ENCODE data around the gene ENAH. TPM values are rescaled to one million over a fixed set of nuclear protein-coding genes. Genes with fewer than 3 reads are reported as not detected.

The ENAH gene
- total and polyA plus RNA-seq, 2 experiments from 2014 or later = 109 to 184 TPM

DNA sequence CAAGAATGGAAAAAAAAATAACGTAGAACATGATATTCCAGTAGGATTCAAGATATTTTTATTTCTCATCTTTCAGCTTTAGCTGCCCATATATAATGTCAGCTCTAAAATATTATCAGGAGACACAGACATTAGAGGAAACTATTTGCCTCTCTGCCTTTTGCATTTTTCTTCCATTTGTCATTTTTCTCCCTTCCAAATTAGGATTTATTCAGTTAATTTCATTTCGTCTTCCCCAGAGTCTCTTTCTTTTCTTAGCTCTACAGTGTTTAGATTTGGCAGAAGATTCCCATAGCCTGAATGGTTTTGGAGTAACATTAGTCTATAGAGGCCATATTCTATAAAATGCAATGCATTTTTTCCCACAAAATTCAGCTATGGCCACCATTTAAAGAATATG is 5.1 kb upstream of the ENAH start:
- Histone ChIP-seq H2AFZ (no peak overlapping the region), H3F3A (replicated peaks; ENCODE audit: low read depth) (no peaks in the 10 kb centered on the region), H3K4me2 (no peak overlapping the region), H3K79me2 (replicated peaks; ENCODE audit: insufficient read depth) (no peaks in the 10 kb centered on the region), H3K4me1 (ENCODE audit: insufficient read depth) (peaks cover 5% of the 10 kb centered on the region), H3K27ac (ENCODE audit: low read depth) (no peak overlapping the region), H3K36me3 (ENCODE audit: insufficient read depth) (no peaks in the 10 kb centered on the region), H3K27me3 (ENCODE audit: insufficient read depth) (no peaks in the 10 kb centered on the region), H3K9me2 (ENCODE audit: insufficient read depth) (no peaks in the 10 kb centered on the region), H4K20me1 (replicated peaks; ENCODE audit: insufficient read depth) (no peaks in the 10 kb centered on the region), H3K4me3 (no peak overlapping the region)
- Mint-ChIP-seq H3K4me3 (no peak overlapping the region), H3K9me3 (no peaks in the 10 kb centered on the region), H3K36me3 (ENCODE audit: low read depth) (no peaks in the 10 kb centered on the region), H3K27ac (no peak overlapping the region), H3K4me1 (peaks cover 15% of the 10 kb centered on the region; the same call in 2 of the 3 replicates), H3K27me3 (ENCODE audit: insufficient read depth, low read depth, poor library complexity) (no peaks in the 10 kb centered on the region)
- TF ChIP-seq, protein P1, sequence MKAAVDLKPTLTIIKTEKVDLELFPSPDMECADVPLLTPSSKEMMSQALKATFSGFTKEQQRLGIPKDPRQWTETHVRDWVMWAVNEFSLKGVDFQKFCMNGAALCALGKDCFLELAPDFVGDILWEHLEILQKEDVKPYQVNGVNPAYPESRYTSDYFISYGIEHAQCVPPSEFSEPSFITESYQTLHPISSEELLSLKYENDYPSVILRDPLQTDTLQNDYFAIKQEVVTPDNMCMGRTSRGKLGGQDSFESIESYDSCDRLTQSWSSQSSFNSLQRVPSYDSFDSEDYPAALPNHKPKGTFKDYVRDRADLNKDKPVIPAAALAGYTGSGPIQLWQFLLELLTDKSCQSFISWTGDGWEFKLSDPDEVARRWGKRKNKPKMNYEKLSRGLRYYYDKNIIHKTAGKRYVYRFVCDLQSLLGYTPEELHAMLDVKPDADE (IDR thresholded peaks at IDR 0.05) = no peak
- TF ChIP-seq CREB1 (CRISPR knock-in tag; IDR thresholded peaks at IDR 0.05; ENCODE audit: low read depth) (no peak), EZH2 (IDR thresholded peaks at IDR 0.05; ENCODE audit: low read depth, unreplicated experiment) (no peak), ZNF114 (CRISPR knock-in tag; IDR thresholded peaks at IDR 0.05) (no peak), POLR2AphosphoS5 (IDR thresholded peaks at IDR 0.05; ENCODE audit: low read depth) (no peak), JUNB (IDR thresholded peaks at IDR 0.05; ENCODE audit: unreplicated experiment) (no peak), EZH2phosphoT487 (IDR thresholded peaks at IDR 0.05; ENCODE audit: unreplicated experiment) (no peak)
- TF ChIP-seq, protein P2, sequence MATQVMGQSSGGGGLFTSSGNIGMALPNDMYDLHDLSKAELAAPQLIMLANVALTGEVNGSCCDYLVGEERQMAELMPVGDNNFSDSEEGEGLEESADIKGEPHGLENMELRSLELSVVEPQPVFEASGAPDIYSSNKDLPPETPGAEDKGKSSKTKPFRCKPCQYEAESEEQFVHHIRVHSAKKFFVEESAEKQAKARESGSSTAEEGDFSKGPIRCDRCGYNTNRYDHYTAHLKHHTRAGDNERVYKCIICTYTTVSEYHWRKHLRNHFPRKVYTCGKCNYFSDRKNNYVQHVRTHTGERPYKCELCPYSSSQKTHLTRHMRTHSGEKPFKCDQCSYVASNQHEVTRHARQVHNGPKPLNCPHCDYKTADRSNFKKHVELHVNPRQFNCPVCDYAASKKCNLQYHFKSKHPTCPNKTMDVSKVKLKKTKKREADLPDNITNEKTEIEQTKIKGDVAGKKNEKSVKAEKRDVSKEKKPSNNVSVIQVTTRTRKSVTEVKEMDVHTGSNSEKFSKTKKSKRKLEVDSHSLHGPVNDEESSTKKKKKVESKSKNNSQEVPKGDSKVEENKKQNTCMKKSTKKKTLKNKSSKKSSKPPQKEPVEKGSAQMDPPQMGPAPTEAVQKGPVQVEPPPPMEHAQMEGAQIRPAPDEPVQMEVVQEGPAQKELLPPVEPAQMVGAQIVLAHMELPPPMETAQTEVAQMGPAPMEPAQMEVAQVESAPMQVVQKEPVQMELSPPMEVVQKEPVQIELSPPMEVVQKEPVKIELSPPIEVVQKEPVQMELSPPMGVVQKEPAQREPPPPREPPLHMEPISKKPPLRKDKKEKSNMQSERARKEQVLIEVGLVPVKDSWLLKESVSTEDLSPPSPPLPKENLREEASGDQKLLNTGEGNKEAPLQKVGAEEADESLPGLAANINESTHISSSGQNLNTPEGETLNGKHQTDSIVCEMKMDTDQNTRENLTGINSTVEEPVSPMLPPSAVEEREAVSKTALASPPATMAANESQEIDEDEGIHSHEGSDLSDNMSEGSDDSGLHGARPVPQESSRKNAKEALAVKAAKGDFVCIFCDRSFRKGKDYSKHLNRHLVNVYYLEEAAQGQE (IDR thresholded peaks at IDR 0.05; ENCODE audit: unreplicated experiment) = no peak
- no peak for DNase-seq (ENCODE audit: low spot score)
- ATAC-seq = no peak

DNA sequence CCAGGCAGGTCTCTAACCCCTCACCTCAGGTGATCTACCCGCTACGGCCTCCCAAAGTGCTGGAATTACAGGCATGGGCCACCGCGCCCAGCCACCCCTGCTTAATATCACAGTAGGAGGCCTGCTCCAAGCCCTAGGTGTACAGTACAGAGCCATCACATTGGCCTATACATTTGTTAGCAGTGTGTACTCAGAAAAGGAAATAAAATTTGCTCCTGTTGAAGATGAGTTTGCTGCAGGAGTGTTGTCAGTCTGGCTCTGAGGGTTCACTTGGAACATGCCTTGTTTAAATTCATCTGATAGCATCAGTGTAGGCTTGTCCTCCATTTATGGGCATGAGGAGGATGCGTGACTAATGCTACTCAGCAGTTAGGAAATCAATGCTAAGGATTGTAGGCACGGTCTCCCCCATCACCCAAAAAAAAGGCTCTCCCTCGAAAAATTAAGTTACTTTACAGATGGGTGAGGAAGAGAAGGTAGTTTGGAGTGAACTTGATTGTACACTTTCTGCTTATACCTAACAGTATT is 4.6 kb upstream of the ENAH start:
- Histone ChIP-seq H3K79me2 (replicated peaks; ENCODE audit: insufficient read depth) (peaks cover under 1% of the 10 kb centered on the region; the same call in 1 of the 2 replicates), H3K27me3 (ENCODE audit: insufficient read depth) (no peaks in the 10 kb centered on the region), H3K4me3 (no peak overlapping the region), H2AFZ (no peak overlapping the region), H3K4me2 (no peak overlapping the region), H3K36me3 (ENCODE audit: insufficient read depth) (no peaks in the 10 kb centered on the region), H4K20me1 (replicated peaks; ENCODE audit: insufficient read depth) (no peaks in the 10 kb centered on the region), H3K9me2 (ENCODE audit: insufficient read depth) (no peaks in the 10 kb centered on the region), H3F3A (replicated peaks; ENCODE audit: low read depth) (no peaks in the 10 kb centered on the region), H3K27ac (ENCODE audit: low read depth) (no peak overlapping the region), H3K4me1 (ENCODE audit: insufficient read depth) (peaks cover 5% of the 10 kb centered on the region)
- Mint-ChIP-seq H3K27me3 (ENCODE audit: insufficient read depth, low read depth, poor library complexity) (no peaks in the 10 kb centered on the region), H3K4me3 (no peak overlapping the region), H3K9me3 (no peaks in the 10 kb centered on the region), H3K36me3 (ENCODE audit: low read depth) (no peaks in the 10 kb centered on the region), H3K4me1 (peaks cover 15% of the 10 kb centered on the region; the same call in 2 of the 3 replicates), H3K27ac (no peak overlapping the region)
- no peak for DNase-seq (ENCODE audit: low spot score)
- ATAC-seq = no peak
- TF ChIP-seq ZNF114 (CRISPR knock-in tag; IDR thresholded peaks at IDR 0.05) = no peak
- TF ChIP-seq, protein P3, sequence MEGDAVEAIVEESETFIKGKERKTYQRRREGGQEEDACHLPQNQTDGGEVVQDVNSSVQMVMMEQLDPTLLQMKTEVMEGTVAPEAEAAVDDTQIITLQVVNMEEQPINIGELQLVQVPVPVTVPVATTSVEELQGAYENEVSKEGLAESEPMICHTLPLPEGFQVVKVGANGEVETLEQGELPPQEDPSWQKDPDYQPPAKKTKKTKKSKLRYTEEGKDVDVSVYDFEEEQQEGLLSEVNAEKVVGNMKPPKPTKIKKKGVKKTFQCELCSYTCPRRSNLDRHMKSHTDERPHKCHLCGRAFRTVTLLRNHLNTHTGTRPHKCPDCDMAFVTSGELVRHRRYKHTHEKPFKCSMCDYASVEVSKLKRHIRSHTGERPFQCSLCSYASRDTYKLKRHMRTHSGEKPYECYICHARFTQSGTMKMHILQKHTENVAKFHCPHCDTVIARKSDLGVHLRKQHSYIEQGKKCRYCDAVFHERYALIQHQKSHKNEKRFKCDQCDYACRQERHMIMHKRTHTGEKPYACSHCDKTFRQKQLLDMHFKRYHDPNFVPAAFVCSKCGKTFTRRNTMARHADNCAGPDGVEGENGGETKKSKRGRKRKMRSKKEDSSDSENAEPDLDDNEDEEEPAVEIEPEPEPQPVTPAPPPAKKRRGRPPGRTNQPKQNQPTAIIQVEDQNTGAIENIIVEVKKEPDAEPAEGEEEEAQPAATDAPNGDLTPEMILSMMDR (conservative IDR thresholded peaks at IDR 0.05; ENCODE audit: low read depth in 2 of 2) = no peak
- no peak for TF ChIP-seq STAT1 (IDR thresholded peaks at IDR 0.05; ENCODE audit: unreplicated experiment)
- TF ChIP-seq EZH2phosphoT487 (IDR thresholded peaks at IDR 0.05; ENCODE audit: unreplicated experiment) = no peak
- TF ChIP-seq, protein P2 (IDR thresholded peaks at IDR 0.05; ENCODE audit: unreplicated experiment) = no peak
